ENCODE measurements around the gene PSME2.

DNA sequence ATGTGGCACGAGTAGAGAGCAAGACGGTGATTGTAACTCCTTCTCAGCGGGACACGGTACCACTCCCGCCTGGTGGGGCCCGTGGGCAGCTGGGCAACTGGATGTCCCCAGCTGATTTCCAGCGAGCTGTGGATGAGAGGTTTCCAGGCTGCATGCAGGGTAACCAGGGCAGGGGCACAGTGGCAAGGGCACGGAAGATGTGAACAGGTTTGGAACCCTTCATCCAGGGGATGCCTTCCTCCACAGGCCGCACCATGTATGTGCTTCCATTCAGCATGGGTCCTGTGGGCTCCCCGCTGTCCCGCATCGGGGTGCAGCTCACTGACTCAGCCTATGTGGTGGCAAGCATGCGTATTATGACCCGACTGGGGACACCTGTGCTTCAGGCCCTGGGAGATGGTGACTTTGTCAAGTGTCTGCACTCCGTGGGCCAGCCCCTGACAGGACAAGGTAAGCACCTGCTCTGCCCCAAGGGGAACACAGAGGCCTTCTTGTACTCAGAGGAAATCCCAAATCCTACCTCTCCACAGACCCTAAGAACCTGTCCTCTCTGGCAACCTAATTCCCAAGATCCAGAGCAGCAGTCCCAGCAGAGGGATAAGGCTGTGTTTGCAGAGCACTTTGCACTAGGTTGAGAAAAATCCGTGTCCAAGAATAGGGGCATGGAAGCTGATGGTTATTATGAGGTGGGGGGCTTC, 48.0 kb downstream of the PSME2 start:
- TF ChIP-seq, protein P1, sequence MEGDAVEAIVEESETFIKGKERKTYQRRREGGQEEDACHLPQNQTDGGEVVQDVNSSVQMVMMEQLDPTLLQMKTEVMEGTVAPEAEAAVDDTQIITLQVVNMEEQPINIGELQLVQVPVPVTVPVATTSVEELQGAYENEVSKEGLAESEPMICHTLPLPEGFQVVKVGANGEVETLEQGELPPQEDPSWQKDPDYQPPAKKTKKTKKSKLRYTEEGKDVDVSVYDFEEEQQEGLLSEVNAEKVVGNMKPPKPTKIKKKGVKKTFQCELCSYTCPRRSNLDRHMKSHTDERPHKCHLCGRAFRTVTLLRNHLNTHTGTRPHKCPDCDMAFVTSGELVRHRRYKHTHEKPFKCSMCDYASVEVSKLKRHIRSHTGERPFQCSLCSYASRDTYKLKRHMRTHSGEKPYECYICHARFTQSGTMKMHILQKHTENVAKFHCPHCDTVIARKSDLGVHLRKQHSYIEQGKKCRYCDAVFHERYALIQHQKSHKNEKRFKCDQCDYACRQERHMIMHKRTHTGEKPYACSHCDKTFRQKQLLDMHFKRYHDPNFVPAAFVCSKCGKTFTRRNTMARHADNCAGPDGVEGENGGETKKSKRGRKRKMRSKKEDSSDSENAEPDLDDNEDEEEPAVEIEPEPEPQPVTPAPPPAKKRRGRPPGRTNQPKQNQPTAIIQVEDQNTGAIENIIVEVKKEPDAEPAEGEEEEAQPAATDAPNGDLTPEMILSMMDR (conservative IDR thresholded peaks at IDR 0.05; ENCODE audit: low read depth, low read length), result no peak
- no peak for TF ChIP-seq EZH2 (IDR thresholded peaks at IDR 0.05; ENCODE audit: borderline replicate concordance, low read depth, low read length, poor library complexity, severe bottlenecking)

All from A673 (cell line).